Activated CD4-positive, alpha-beta T cell treated with anti-CD3 and anti-CD28 coated beads for 24 hours (primary cell): ENCODE measurements around the gene KCTD11.
A peak's percentile ranks its signal among the peaks of the same experiment; 100 is the strongest.
"Not testable (repeated sequence)": the region's sequence is repeated elsewhere in the genome, so short reads cannot be mapped to it uniquely, and the experiment has no call there.

ENCODE experiments used
- DNase-seq, 2 donors: peaks; one replicate each; pipeline ENCODE4 v3.0.0-alpha.2; 2020; ENCODE audit warnings: low read depth in 2 of 2

Gene KCTD11

GRCh38 chr17:7322520-7323194 lies 29.3 kb upstream of the KCTD11 start:
- no peak for DNase-seq

GRCh38 chr17:7323731-7324437 lies 28.1 kb upstream of the KCTD11 start:
- DNase-seq, result peak; percentile 49 to 56

GRCh38 chr17:7324438-7324779 lies 27.6 kb upstream of the KCTD11 start:
- no peak for DNase-seq

GRCh38 chr17:7325031-7325528 lies 26.9 kb upstream of the KCTD11 start:
- no peak for DNase-seq

GRCh38 chr17:7326186-7326585 lies 25.8 kb upstream of the KCTD11 start:
- no peak for DNase-seq

GRCh38 chr17:7327056-7327455 lies 24.9 kb upstream of the KCTD11 start:
- no peak for DNase-seq

- DNase-seq, result no peak
These were observed 24.5 kb upstream of the KCTD11 start for GRCh38 chr17:7327501-7327900.

- DNase-seq, result no peak
These were observed 24.0 kb upstream of the KCTD11 start for GRCh38 chr17:7328009-7328408.

GRCh38 chr17:7328840-7329373 lies 23.1 kb upstream of the KCTD11 start, which contains the start of gene NEURL4:
TSS of gene NEURL4 (minus strand) at chr17:7329335. CDS start at chr17:7329312, 23 bp downstream.
- no peak for DNase-seq

- DNase-seq, result peak; percentile 91 to 94
These were observed 22.5 kb upstream of the KCTD11 start for GRCh38 chr17:7329374-7329996.

GRCh38 chr17:7329997-7330637 lies 21.8 kb upstream of the KCTD11 start:
- DNase-seq, result peak; percentile 69 to 75

GRCh38 chr17:7330638-7331015 lies 21.3 kb upstream of the KCTD11 start:
- no peak for DNase-seq

- no peak for DNase-seq
These were observed 19.9 kb upstream of the KCTD11 start for GRCh38 chr17:7332111-7332510.

GRCh38 chr17:7332600-7333069 lies 19.3 kb upstream of the KCTD11 start:
- not testable (repeated sequence) for DNase-seq

- DNase-seq, result no peak
These were observed 16.9 kb upstream of the KCTD11 start for GRCh38 chr17:7334938-7335538.

- DNase-seq, result not testable (repeated sequence)
These were observed 16.2 kb upstream of the KCTD11 start for GRCh38 chr17:7335765-7336164.

- peak; percentile 84 to 89 for DNase-seq
These were observed 15.5 kb upstream of the KCTD11 start, which contains the start of gene ACAP1 for GRCh38 chr17:7336240-7337175. TSS of gene ACAP1 (plus strand) at chr17:7336529. CDS start at chr17:7336735, 206 bp downstream.

- not testable (repeated sequence) for DNase-seq
These were observed 14.4 kb upstream of the KCTD11 start for GRCh38 chr17:7337600-7337999.

- DNase-seq, result no peak
These were observed 11.8 kb upstream of the KCTD11 start for GRCh38 chr17:7340179-7340578.

GRCh38 chr17:7341842-7342241 lies 10.1 kb upstream of the KCTD11 start:
- DNase-seq, result no peak
